Spleen (tissue), 11 donors: ENCODE data around the gene TDRD1. TPM values are rescaled to one million over a fixed set of nuclear protein-coding genes. Genes with fewer than 3 reads are reported as not detected.

Experiments
- DNase-seq: peaks from one replicate; pipeline ENCODE4 v3.0.0-alpha.2; 2020
- H3K27ac ChIP-seq, 8 donors: fragments of 200-600 bp; sonication (generic) in 7 of 8; 1 replicate in 4 of 8; 2 replicates in 4 of 8; pipeline versions ENCODE4 v1.5.0 to v1.8.0; 2016 to 2021; ENCODE audit warnings: inconsistent platforms in 4 of 8, mild to moderate bottlenecking in 4 of 8, moderate library complexity in 1 of 8
- H3K27me3 ChIP-seq, 7 donors: fragments of 200-600 bp; sonication (generic) in 6 of 7; replicated peaks in 1 of 7; 1 replicate in 4 of 7; 2 replicates in 3 of 7; pipeline versions ENCODE4 v1.5.0 to v1.8.0; 2016 to 2021; ENCODE audit warnings: inconsistent platforms in 3 of 7, mild to moderate bottlenecking in 1 of 7
- H3K36me3 ChIP-seq, 6 donors: fragments of 200-600 bp; sonication (generic) in 5 of 6; 1 replicate in 4 of 6; 2 replicates in 2 of 6; pipeline versions ENCODE4 v1.5.0 to v1.8.0; 2016 to 2021; ENCODE audit warnings: inconsistent platforms in 2 of 6
- H3K4me1 ChIP-seq, 6 donors: fragments of 200-600 bp; sonication (generic) in 5 of 6; 1 replicate in 3 of 6; 2 replicates in 3 of 6; pipeline versions ENCODE4 v1.5.0 to v1.8.0; 2016 to 2021; ENCODE audit warnings: inconsistent platforms in 3 of 6
- H3K4me3 ChIP-seq, 8 donors: fragments of 200-600 bp; sonication (generic) in 7 of 8; 1 replicate in 4 of 8; 2 replicates in 4 of 8; pipeline versions ENCODE4 v1.5.0 to v1.8.0; 2016 to 2021; ENCODE audit warnings: inconsistent platforms in 4 of 8, mild to moderate bottlenecking in 4 of 8, moderate library complexity in 2 of 8
- H3K9me3 ChIP-seq, 8 donors: fragments of 200-600 bp; sonication (generic) in 7 of 8; 1 replicate in 4 of 8; 2 replicates in 4 of 8; pipeline versions ENCODE4 v1.5.0 to v1.8.0; 2016 to 2021; ENCODE audit warnings: inconsistent platforms in 4 of 8
- POLR2A ChIP-seq, 3 donors: fragments of 450-650 bp; IDR thresholded peaks; one replicate each; pipeline ENCODE4 v1.5.1; 2017; ENCODE audit warnings: antibody characterized with exemption in 3 of 3, mild to moderate bottlenecking in 1 of 3
- POLR2AphosphoS5 ChIP-seq, 3 donors: sonication (generic); formaldehyde crosslinking; IDR thresholded peaks; one replicate each; pipeline ENCODE4 v1.5.1; 2017; ENCODE audit warnings: antibody characterized with exemption in 3 of 3
- WGBS, 5 donors: extraction: QIAGEN DNeasy Blood & Tissue Kit in 3 of 5; methylation state at CpG; one replicate each; pipeline versions ENCODE4 v1.1.5 to v1.1.7; 2013 to 2018; 5-methylcytosine and 5-hydroxymethylcytosine counted together
- intact Hi-C: fragments of 100-400 bp; cut with DNase I; formaldehyde crosslinking; loops from one replicate; pipeline ENCODE4 v1.15.0; 2023; ENCODE audit warnings: low total_unique reads
- polyA plus RNA-seq, 3 donors: library from polyadenylated mRNA; stranded (reverse); fragments of 200-250 nt; gene quantifications; one replicate each; pipeline ENCODE4 v1.2.1, GENCODE V29; 2013
- total RNA-seq, 7 donors: library from RNA; depleted of rRNA in 3 of 7; stranded (reverse); fragments of >200 nt in 3 of 7; fragmentation: NEBNext Ultra II Directional in 4 of 7; extraction: Animal tissue kit (Norgen Biotek cat#: 25700) in 4 of 7; gene quantifications; one replicate each; pipeline versions ENCODE4 v1.1.0 to v1.2.1, GENCODE V29; 2016 to 2021
- TF ChIP-seq, protein P1 (sequence below), 11 experiments: fragments of 200-600 bp in 7 of 11; fragments of 450-650 bp in 4 of 11; sonication (generic) in 4 of 11; IDR thresholded peaks in 8 of 11; conservative IDR thresholded peaks in 3 of 11; 1 replicate in 7 of 11; 2 replicates in 4 of 11; pipeline versions ENCODE4 v1.4.0 to v1.8.0; 2016 to 2021; ENCODE audit warnings: antibody characterized with exemption in 11 of 11, inconsistent platforms in 4 of 11, mild to moderate bottlenecking in 1 of 11
- donor health status: healthy with polysubstance abuse.
- donor health status: DM: no; HTN: no; CAD: no; lungs with moderate emphysema.
- donor health status: DM: no; HTN: no; CAD: no.
- donor health status: Bipolar disorder and iron deficiency.
- donor health status: healthy.
- donor health status: DM: no; HTN: no; CAD: no.
- donor health status: DM: yes; HTN: yes; CAD: no.

TDRD1 gene
- total and polyA plus RNA-seq, 10 donors, result 0.02 to 3.9 (median 0.92) TPM

DNA sequence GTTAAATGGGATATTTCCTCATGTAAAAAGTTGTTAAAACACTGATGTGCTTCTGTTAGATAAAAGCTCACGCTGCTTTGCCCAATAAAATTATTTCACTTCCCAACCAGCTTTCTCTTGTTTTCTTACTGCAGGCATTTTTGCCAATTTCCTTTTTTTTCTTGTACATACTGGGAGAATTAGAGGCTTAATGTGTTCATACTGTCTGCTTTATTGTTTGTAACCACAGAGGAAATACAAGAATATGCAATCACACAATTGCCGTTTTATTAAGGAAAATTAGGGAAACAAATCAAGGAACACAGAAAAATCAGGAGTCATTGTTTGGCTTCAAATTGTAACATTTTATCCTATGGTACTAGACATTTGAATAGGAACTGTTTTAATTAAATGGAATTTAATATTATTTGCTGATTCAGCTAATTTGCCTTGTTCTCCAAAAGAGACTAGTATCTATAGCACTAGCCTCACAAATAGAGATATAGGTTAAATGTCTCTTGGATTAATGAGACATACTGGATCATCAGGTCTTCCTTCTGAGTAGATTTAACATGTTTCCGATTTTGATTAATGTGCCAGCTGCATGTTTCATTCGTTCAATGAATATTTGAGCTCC is 53.5 kb downstream of the TDRD1 start:
- 65 to 84% (median 76%) methylated on average over 4 of the region's 4 CpGs for WGBS, 5 donors
- Histone ChIP-seq H3K4me3 (no peak overlapping the region), H3K27me3 (peaks cover 0 to 44% (median 13%) of the 10 kb centered on the region in 7 donors), H3K27ac (no peak overlapping the region), H3K9me3 (no peaks in the 10 kb centered on the region), H3K4me1 (no peaks in the 10 kb centered on the region), H3K36me3 (no peaks in the 10 kb centered on the region)
- TF ChIP-seq POLR2A (IDR thresholded peaks at IDR 0.05) (no peak), POLR2AphosphoS5 (IDR thresholded peaks at IDR 0.05) (no peak)
- TF ChIP-seq, protein P1, sequence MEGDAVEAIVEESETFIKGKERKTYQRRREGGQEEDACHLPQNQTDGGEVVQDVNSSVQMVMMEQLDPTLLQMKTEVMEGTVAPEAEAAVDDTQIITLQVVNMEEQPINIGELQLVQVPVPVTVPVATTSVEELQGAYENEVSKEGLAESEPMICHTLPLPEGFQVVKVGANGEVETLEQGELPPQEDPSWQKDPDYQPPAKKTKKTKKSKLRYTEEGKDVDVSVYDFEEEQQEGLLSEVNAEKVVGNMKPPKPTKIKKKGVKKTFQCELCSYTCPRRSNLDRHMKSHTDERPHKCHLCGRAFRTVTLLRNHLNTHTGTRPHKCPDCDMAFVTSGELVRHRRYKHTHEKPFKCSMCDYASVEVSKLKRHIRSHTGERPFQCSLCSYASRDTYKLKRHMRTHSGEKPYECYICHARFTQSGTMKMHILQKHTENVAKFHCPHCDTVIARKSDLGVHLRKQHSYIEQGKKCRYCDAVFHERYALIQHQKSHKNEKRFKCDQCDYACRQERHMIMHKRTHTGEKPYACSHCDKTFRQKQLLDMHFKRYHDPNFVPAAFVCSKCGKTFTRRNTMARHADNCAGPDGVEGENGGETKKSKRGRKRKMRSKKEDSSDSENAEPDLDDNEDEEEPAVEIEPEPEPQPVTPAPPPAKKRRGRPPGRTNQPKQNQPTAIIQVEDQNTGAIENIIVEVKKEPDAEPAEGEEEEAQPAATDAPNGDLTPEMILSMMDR (IDR thresholded peaks at IDR 0.05 in 8 of 11, conservative IDR thresholded peaks at IDR 0.05 in 3 of 11), result no peak
- intact Hi-C loops, result no loop called here
- no peak for DNase-seq

DNA sequence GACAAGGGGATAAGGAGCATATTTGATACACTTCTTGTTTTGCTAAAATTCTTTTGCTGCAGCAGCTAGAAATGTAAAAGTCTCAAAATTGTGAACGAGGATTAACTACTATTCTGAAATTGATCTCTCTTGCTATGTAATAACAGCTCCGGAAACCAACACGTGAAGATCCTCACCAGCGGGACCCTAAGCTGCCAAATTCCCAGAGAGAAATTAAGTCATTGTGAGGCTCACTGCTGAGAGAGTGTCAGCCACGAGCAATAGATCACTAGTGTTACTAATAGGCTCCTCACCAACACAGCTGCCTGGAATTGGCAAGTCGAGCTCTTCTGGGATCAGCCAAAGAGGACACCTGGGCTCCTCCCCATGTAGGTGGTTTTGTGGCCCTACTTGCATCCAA is 54.3 kb downstream of the TDRD1 start:
- Histone ChIP-seq H3K4me1 (peaks cover 0 to 2% (median under 1%) of the 10 kb centered on the region in 6 donors), H3K4me3 (no peak overlapping the region), H3K9me3 (no peaks in the 10 kb centered on the region), H3K36me3 (no peaks in the 10 kb centered on the region), H3K27me3 (peaks cover 0 to 52% (median 18%) of the 10 kb centered on the region in 7 donors), H3K27ac (no peak overlapping the region)
- TF ChIP-seq POLR2A (IDR thresholded peaks at IDR 0.05), result no peak
- TF ChIP-seq, protein P1 (IDR thresholded peaks at IDR 0.05 in 8 of 11, conservative IDR thresholded peaks at IDR 0.05 in 3 of 11), result no peak
- TF ChIP-seq POLR2AphosphoS5 (IDR thresholded peaks at IDR 0.05), result no peak
- no peak for DNase-seq
- intact Hi-C loops, result no loop called here
- WGBS, 5 donors, result 58 to 77% (median 64%) methylated on average over 6 of the region's 6 CpGs

DNA sequence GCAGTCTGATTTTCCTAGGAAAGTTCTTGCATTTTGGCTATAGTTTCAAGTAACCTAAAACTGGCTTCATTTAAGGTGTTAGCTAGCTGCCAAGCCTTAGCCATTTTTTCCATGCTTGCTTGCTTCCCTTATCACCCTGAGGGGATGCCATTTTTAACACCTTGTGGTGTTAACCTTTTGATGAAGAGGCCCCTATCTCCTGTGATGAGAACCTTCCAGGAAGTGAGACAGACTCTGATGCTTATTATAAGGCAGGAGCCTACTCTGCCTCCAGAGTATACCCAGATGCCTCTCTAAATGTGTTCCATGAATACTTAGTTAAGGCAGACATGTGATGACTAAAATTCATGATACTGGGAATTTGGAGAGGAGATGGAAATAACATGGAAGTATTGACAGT is 55.0 kb downstream of the TDRD1 start:
- Histone ChIP-seq H3K27me3 (peaks cover 0 to 58% (median 22%) of the 10 kb centered on the region in 7 donors), H3K4me3 (no peak overlapping the region), H3K27ac (no peak overlapping the region), H3K4me1 (peaks cover 0 to 9% (median 7%) of the 10 kb centered on the region in 6 donors), H3K9me3 (no peaks in the 10 kb centered on the region), H3K36me3 (no peaks in the 10 kb centered on the region)
- no peak for DNase-seq
- intact Hi-C loops, result no loop called here
- TF ChIP-seq, protein P1 (IDR thresholded peaks at IDR 0.05 in 8 of 11, conservative IDR thresholded peaks at IDR 0.05 in 3 of 11), result no peak
- TF ChIP-seq POLR2AphosphoS5 (IDR thresholded peaks at IDR 0.05) (no peak), POLR2A (IDR thresholded peaks at IDR 0.05) (no peak)

DNA sequence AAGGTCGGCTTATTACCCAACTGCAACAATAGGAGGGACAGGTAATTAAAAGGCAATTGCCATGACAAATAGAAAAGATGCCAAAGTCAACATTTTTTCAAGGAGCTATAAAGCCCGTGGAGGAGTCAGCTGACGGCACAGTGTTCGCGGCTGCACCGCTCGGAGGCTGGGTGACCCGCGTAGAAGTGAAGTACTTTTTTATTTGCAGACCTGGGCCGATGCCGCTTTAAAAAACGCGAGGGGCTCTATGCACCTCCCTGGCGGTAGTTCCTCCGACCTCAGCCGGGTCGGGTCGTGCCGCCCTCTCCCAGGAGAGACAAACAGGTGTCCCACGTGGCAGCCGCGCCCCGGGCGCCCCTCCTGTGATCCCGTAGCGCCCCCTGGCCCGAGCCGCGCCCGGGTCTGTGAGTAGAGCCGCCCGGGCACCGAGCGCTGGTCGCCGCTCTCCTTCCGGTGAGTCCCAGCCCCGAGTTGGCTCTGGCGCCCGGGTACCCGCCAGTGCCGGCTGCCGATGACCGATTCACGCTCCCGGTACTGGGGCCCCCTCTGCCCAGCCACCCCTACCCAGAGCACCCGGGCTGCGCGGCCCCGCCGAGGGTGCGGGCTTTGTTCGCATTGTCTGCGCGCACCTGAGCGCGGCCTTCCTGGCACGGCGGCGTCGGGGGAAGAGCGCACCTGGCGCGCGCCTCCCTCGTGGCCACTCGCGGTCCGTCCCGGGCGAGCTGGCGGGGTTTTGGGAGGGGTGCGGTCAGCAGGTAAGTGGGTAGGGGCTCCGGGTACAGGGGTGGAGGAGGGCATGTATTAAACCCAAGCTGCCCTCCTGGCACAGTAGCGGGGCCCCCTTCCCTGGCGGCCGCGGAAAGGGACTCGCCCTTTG is 60.2 kb downstream of the TDRD1 start, which contains the start of gene VWA2:
Gene VWA2 (plus strand): TSS at position 138 of the 877 bp plus-strand sequence. CDS start 9,460 bp downstream, outside the sequence.
- Histone ChIP-seq H3K9me3 (no peaks in the 10 kb centered on the region), H3K36me3 (no peaks in the 10 kb centered on the region), H3K27me3 (peaks cover 0 to 100% (median 41%) of the 10 kb centered on the region in 7 donors), H3K4me1 (peaks cover 6 to 21% (median 14%) of the 10 kb centered on the region in 6 donors), H3K4me3 (peak within 1 kb of the TSS; percentile 12 to 67 (median 32)), H3K27ac (no peak within 1 kb of the TSS)
- intact Hi-C loops, result no loop called here
- TF ChIP-seq POLR2AphosphoS5 (IDR thresholded peaks at IDR 0.05) (peak in 1 of 3 donors; percentile 44), POLR2A (IDR thresholded peaks at IDR 0.05) (no peak)
- TF ChIP-seq, protein P1 (IDR thresholded peaks at IDR 0.05 in 8 of 11, conservative IDR thresholded peaks at IDR 0.05 in 3 of 11), result peak in 4 of 11 experiments; percentile 16 to 39 (median 22)
- peak; percentile 82 for DNase-seq
- 4 to 7% (median 5%) methylated on average over 9 to 79 of the region's 79 CpGs for WGBS, 5 donors
